GM23338 (cell line): ENCODE data around the gene APOL2.

ENCODE experiments used
- CTCF ChIP-seq, 2 experiments: fragments of 200-600 bp in 1 of 2; sonication (generic) in 1 of 2; conservative IDR thresholded peaks; 2 replicates each; pipeline versions ENCODE4 v1.5.1 to v1.6.1; 2016 to 2017; ENCODE audit warnings: antibody characterized with exemption in 2 of 2, low read depth in 2 of 2, mild to moderate bottlenecking in 2 of 2, moderate library complexity in 1 of 2
- EZH2 ChIP-seq: fragments of 200-600 bp; sonication (generic); IDR thresholded peaks from one replicate; pipeline ENCODE4 v1.8.0; 2017; ENCODE audit warnings: antibody characterized with exemption, mild to moderate bottlenecking, low read depth; ENCODE audit not compliant: unreplicated experiment
- EZH2phosphoT487 ChIP-seq: fragments of 200-600 bp; sonication (generic); IDR thresholded peaks from one replicate; pipeline ENCODE4 v1.8.1; 2018; ENCODE audit warnings: antibody characterized with exemption; ENCODE audit not compliant: unreplicated experiment
- JUNB ChIP-seq: IDR thresholded peaks from one replicate; pipeline ENCODE4 v1.6.1; 2016; ENCODE audit warnings: antibody characterized with exemption; ENCODE audit not compliant: unreplicated experiment
- NANOG ChIP-seq: IDR thresholded peaks from 2 replicates; pipeline ENCODE4 v1.6.1; 2016; ENCODE audit warnings: antibody characterized with exemption, borderline replicate concordance
- POLR2AphosphoS5 ChIP-seq: IDR thresholded peaks from 2 replicates; pipeline ENCODE4 v1.6.1; 2016; ENCODE audit warnings: antibody characterized with exemption, low read depth
- REST ChIP-seq: IDR thresholded peaks from one replicate; pipeline ENCODE4 v1.6.1; 2018; ENCODE audit warnings: antibody characterized with exemption; ENCODE audit not compliant: unreplicated experiment
- ZNF114 ChIP-seq: fragments of 250-450 bp; sonication (Bioruptor Pico); IDR thresholded peaks from 2 replicates; pipeline ENCODE4 v1.5.0; 2020; ENCODE audit warnings: mild to moderate bottlenecking, moderate library complexity

GRCh38 chr22:36244522-36245391 is 5.4 kb upstream of the APOL2 start:
- TF ChIP-seq CTCF (conservative IDR thresholded peaks at IDR 0.05; ENCODE audit: low read depth in 2 of 2) (no peak), REST (no peak), ZNF114 (no peak), EZH2phosphoT487 (no peak), POLR2AphosphoS5 (no peak), EZH2 (no peak), NANOG (no peak), JUNB (no peak)
